GM10266 (cell line): ENCODE measurements around the gene TMA7.

Experiments
- DNase-seq: peaks from one replicate; pipeline ENCODE4 v3.0.0; 2012; ENCODE audit errors: extremely low spot score
- TF ChIP-seq, protein P1 (sequence below): IDR thresholded peaks from 2 replicates; pipeline ENCODE4 v1.5.1; 2012; ENCODE audit warnings: mild to moderate bottlenecking, low read depth; ENCODE audit not compliant: control insufficient read depth, insufficient read depth; ENCODE audit errors: missing control alignments

Gene TMA7

GRCh38 chr3:48405971-48406370, 34.1 kb upstream of the TMA7 start:
- peak; percentile 5 for DNase-seq
- TF ChIP-seq, protein P1, sequence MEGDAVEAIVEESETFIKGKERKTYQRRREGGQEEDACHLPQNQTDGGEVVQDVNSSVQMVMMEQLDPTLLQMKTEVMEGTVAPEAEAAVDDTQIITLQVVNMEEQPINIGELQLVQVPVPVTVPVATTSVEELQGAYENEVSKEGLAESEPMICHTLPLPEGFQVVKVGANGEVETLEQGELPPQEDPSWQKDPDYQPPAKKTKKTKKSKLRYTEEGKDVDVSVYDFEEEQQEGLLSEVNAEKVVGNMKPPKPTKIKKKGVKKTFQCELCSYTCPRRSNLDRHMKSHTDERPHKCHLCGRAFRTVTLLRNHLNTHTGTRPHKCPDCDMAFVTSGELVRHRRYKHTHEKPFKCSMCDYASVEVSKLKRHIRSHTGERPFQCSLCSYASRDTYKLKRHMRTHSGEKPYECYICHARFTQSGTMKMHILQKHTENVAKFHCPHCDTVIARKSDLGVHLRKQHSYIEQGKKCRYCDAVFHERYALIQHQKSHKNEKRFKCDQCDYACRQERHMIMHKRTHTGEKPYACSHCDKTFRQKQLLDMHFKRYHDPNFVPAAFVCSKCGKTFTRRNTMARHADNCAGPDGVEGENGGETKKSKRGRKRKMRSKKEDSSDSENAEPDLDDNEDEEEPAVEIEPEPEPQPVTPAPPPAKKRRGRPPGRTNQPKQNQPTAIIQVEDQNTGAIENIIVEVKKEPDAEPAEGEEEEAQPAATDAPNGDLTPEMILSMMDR, result no peak

DNA sequence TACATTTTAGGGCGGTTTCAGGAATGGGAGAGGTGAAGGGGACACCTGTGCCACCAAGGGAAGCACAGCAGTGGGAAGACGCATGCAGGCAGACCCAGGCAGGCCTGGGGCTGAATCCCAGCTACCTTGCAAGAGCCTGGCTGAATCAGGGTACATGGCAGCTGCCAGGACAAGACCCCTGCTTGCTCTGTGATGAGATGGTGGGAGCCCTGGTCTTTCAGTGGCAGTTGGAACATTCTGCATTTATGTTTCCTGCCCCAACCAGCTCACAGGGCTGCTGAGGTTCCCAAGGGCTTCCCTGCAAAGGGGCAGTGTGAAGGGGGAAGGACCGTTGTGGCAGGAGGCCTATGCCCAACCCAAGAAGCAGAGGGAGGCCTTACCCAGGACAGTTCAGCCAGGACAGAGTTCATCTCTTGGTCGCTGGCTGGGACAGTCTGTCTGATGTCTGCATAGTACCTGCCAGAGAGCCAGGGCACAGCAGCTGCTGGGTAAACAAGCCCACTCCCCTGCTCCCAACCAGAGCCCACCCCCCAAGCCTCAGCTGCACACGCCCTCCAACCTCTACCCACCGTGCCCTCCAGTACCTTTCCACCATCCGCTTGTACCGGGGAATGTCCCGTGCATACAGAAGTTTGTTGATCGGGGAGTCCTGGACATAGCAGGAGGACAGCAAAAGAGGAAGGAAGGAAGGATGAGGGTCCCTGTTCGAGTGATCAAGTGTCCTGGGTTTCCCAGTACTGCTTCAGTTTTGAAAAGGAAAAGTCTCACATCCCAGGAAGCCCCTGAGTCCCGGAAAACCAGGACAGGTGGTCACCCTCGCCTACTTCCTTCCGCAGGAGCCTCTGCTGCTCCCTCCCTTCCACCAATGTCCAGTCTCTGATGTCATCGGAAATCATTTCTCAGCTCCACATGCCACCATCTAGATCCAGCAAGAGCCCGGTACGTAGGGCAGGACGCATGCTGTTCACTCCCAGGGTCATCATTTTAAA, 33.3 kb upstream of the TMA7 start:
- TF ChIP-seq, protein P1, result no peak
- peak; percentile 10 for DNase-seq

GRCh38 chr3:48407542-48408099, 32.4 kb upstream of the TMA7 start:
- TF ChIP-seq, protein P1, result no peak
- peak; percentile 21 for DNase-seq

DNA sequence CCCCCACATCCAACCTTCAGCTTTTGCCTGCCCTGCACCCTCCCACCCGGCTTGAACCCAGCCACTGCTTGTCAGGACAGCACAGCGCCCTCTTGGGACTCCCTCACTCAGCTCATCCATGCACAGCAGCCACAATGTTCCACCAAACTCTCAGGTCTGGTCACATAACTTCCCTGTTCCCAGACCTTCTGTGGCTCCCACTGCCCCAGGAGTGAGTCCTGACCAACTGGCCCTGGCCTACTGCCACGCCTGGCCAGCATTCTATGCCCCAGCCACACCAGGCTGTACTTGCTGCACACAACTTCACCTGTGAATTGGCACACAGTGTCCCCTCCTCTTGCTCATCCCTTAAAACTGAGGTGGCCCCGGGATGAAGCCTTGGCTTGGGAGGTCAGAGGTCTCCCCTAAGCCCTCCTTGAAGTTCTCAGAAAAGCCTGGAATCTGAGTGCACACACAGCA, 31.2 kb upstream of the TMA7 start:
- TF ChIP-seq, protein P1, result peak; percentile 27
- peak; percentile 30 for DNase-seq

- peak; percentile 5 for DNase-seq
- TF ChIP-seq, protein P1, result no peak
These were observed 30.5 kb upstream of the TMA7 start for GRCh38 chr3:48409291-48410201.

- no peak for DNase-seq
- TF ChIP-seq, protein P1, result no peak
These were observed 29.6 kb upstream of the TMA7 start for GRCh38 chr3:48410205-48411040.
